ENCODE measurements around the gene NCBP2. TPM values are rescaled to one million over a fixed set of nuclear protein-coding genes. Genes with fewer than 3 reads are reported as not detected.

NCBP2 gene
- polyA plus RNA-seq, 1 of the 3 experiments (the other 2 are of a cell fraction): 128 TPM

DNA sequence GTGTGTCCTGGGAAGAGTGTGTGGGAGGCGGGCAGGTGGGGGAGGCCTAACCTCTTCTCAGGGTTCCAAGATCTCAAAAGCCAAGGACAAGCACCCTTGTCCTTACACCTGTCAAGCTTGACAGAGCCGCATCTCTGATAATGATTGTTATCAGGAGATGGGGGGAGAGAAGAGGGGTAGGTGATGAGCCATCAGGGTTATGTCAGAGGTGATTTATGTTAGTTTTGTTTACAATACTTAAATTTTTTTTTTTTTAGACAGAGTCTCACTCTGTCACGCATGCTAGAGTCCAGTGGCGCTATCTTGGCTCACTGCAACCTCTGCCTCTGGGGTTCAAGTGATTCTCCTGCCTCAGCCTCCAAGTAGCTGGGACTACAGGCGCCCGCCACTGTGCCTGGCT is 7.4 kb upstream of the NCBP2 start:
- Histone ChIP-seq H2AFZ (ENCODE audit: low read depth) (no peak overlapping the region), H3K4me3 (ENCODE audit: low read depth in 2 of 2, low read length in 1 of 2) (no peak overlapping the region), H3K4me2 (no peak overlapping the region), H3K27me3 (ENCODE audit: insufficient read depth) (no peaks in the 10 kb centered on the region), H3F3A (replicated peaks; ENCODE audit: insufficient read depth) (no peaks in the 10 kb centered on the region), H3K79me2 (ENCODE audit: insufficient read depth) (peaks cover 10% of the 10 kb centered on the region; the same call in 1 of the 2 replicates), H4K20me1 (ENCODE audit: insufficient read depth) (no peaks in the 10 kb centered on the region), H3K4me1 (ENCODE audit: control insufficient read depth in 1 of 2, insufficient read depth in 2 of 2, low read depth in 1 of 2, low read length in 1 of 2) (no peaks in the 10 kb centered on the region), H3K9ac (no peak overlapping the region), H3K27ac (ENCODE audit: low read depth in 2 of 2, low read length in 1 of 2) (no peak overlapping the region), H3K9me3 (no peaks in the 10 kb centered on the region), H3K9me2 (no peaks in the 10 kb centered on the region), H3K36me3 (replicated peaks in 1 of 2; ENCODE audit: control insufficient read depth in 1 of 2, insufficient read depth in 2 of 2, low read length in 1 of 2) (no peaks in the 10 kb centered on the region)
- POLR2A ChIA-PET: no interaction called here
- CTCF ChIA-PET: interaction anchor here (0.7 to 1.4 kb wide), 4 partner anchors 8 to 234 kb away, joined by 3 to 4 read pairs (median 4); partner anchors contain the start of gene NCBP2
- DNase-seq: no peak
- 95% methylated on average over 6 of the region's 6 CpGs for WGBS (ENCODE audit: low lambda C conversion rate)
- TF ChIP-seq MEF2A (IDR thresholded peaks at IDR 0.05; ENCODE audit: borderline replicate concordance, low read depth): no peak
- TF ChIP-seq, protein P1, sequence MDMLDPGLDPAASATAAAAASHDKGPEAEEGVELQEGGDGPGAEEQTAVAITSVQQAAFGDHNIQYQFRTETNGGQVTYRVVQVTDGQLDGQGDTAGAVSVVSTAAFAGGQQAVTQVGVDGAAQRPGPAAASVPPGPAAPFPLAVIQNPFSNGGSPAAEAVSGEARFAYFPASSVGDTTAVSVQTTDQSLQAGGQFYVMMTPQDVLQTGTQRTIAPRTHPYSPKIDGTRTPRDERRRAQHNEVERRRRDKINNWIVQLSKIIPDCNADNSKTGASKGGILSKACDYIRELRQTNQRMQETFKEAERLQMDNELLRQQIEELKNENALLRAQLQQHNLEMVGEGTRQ (IDR thresholded peaks at IDR 0.05; ENCODE audit: borderline replicate concordance, low read depth, low read length): no peak
- TF ChIP-seq EZH2phosphoT487 (IDR thresholded peaks at IDR 0.05; ENCODE audit: borderline replicate concordance, low read depth): no peak
- TF ChIP-seq, protein P2, sequence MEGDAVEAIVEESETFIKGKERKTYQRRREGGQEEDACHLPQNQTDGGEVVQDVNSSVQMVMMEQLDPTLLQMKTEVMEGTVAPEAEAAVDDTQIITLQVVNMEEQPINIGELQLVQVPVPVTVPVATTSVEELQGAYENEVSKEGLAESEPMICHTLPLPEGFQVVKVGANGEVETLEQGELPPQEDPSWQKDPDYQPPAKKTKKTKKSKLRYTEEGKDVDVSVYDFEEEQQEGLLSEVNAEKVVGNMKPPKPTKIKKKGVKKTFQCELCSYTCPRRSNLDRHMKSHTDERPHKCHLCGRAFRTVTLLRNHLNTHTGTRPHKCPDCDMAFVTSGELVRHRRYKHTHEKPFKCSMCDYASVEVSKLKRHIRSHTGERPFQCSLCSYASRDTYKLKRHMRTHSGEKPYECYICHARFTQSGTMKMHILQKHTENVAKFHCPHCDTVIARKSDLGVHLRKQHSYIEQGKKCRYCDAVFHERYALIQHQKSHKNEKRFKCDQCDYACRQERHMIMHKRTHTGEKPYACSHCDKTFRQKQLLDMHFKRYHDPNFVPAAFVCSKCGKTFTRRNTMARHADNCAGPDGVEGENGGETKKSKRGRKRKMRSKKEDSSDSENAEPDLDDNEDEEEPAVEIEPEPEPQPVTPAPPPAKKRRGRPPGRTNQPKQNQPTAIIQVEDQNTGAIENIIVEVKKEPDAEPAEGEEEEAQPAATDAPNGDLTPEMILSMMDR (IDR thresholded peaks at IDR 0.05): no peak
- TF ChIP-seq RCOR1 (IDR thresholded peaks at IDR 0.05; ENCODE audit: low read length): no peak
- no peak for TF ChIP-seq MXI1 (IDR thresholded peaks at IDR 0.05; ENCODE audit: low read depth, low read length)
- TF ChIP-seq JUND (IDR thresholded peaks at IDR 0.05): no peak

DNA sequence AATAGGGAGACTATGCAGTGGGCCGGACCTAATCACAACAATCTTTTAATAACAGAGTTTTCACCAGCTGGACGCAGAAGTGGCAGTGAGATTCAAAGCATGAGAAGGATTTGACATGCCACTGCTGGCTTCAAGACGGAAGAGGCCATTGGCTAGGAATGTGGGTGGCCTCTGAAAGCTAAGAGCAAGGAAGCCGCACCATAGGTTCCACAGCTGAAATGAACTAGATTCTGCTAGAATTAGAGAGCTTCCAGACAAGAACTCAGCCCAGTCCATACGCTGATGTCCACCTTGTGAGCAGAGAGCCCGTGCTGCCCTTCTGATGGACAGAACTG is 6.9 kb upstream of the NCBP2 start:
- TF ChIP-seq RCOR1 (IDR thresholded peaks at IDR 0.05; ENCODE audit: low read length) (no peak), EP300 (IDR thresholded peaks at IDR 0.05; ENCODE audit: borderline replicate concordance in 1 of 2, low read depth in 1 of 2, low read length in 1 of 2) (no peak), RFX5 (IDR thresholded peaks at IDR 0.05; ENCODE audit: low read length) (no peak), RXRA (IDR thresholded peaks at IDR 0.05; ENCODE audit: borderline replicate concordance, low read depth) (no peak), GABPA (IDR thresholded peaks at IDR 0.05; ENCODE audit: low read depth) (no peak), FOXM1 (IDR thresholded peaks at IDR 0.05; ENCODE audit: low read depth) (no peak), MEF2A (IDR thresholded peaks at IDR 0.05; ENCODE audit: borderline replicate concordance, low read depth) (no peak), FOXJ3 (CRISPR knock-in tag; IDR thresholded peaks at IDR 0.05) (no peak), ELF1 (IDR thresholded peaks at IDR 0.05) (no peak), TAF1 (IDR thresholded peaks at IDR 0.05; ENCODE audit: borderline replicate concordance, low read depth, low read length) (no peak)
- TF ChIP-seq, protein P1 (IDR thresholded peaks at IDR 0.05; ENCODE audit: borderline replicate concordance, low read depth, low read length): no peak
- TF ChIP-seq, protein P3, sequence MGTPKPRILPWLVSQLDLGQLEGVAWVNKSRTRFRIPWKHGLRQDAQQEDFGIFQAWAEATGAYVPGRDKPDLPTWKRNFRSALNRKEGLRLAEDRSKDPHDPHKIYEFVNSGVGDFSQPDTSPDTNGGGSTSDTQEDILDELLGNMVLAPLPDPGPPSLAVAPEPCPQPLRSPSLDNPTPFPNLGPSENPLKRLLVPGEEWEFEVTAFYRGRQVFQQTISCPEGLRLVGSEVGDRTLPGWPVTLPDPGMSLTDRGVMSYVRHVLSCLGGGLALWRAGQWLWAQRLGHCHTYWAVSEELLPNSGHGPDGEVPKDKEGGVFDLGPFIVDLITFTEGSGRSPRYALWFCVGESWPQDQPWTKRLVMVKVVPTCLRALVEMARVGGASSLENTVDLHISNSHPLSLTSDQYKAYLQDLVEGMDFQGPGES (IDR thresholded peaks at IDR 0.05; ENCODE audit: low read depth, low read length): no peak
- Histone ChIP-seq H3K9ac (no peak overlapping the region), H3K36me3 (replicated peaks in 1 of 2; ENCODE audit: control insufficient read depth in 1 of 2, insufficient read depth in 2 of 2, low read length in 1 of 2) (no peaks in the 10 kb centered on the region), H2AFZ (ENCODE audit: low read depth) (no peak overlapping the region), H3K4me2 (no peak overlapping the region), H3K9me2 (no peaks in the 10 kb centered on the region), H4K20me1 (ENCODE audit: insufficient read depth) (no peaks in the 10 kb centered on the region), H3K9me3 (no peaks in the 10 kb centered on the region), H3K79me2 (ENCODE audit: insufficient read depth) (peaks cover 15% of the 10 kb centered on the region; the same call in 1 of the 2 replicates), H3K4me1 (ENCODE audit: control insufficient read depth in 1 of 2, insufficient read depth in 2 of 2, low read depth in 1 of 2, low read length in 1 of 2) (peaks cover 0 to 3% of the 10 kb centered on the region in 2 experiments; a peak in 1 of 4 replicates), H3K4me3 (ENCODE audit: low read depth in 2 of 2, low read length in 1 of 2) (no peak overlapping the region), H3K27me3 (ENCODE audit: insufficient read depth) (no peaks in the 10 kb centered on the region), H3F3A (replicated peaks; ENCODE audit: insufficient read depth) (no peaks in the 10 kb centered on the region), H3K27ac (ENCODE audit: low read depth in 2 of 2, low read length in 1 of 2) (no peak overlapping the region)
- WGBS (ENCODE audit: low lambda C conversion rate): 84% methylated on average over 6 of the region's 6 CpGs
- ChIA-PET CTCF (interaction anchor here (0.7 to 1.4 kb wide), 3 partner anchors 20 to 234 kb away, joined by 3 to 4 read pairs (median 3); no protein-coding TSS in a partner anchor), POLR2A (no interaction called here)
- no peak for DNase-seq

All from SK-N-SH (cell line).